ENCODE results near the gene PRKAG3. TPM values are rescaled to one million over a fixed set of nuclear protein-coding genes. Genes with fewer than 3 reads are reported as not detected.

The PRKAG3 gene
- total and polyA plus RNA-seq, 9 of the 15 experiments (the other 6 are each of a cell fraction or from before 2014, with no cell fraction given), result not detected

DNA sequence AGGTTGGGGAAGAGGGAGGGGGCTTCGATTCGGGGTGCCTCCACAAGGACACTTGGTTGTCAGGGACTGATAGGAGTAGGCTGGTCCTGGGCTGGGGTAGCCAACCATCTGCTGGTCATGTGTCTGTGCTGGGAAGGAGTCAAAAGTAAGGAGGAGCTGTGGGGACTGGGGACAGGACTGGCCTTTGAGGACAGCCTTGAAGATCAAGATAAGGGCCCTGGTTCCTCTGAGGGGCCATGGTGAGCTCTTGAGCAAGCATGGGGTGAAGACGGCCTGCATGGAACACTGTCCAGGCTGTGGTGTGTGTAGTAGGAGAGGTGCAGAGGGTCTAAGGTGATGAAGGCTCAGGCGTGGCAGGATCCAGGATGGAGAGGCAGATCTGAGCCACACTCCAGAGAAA is 47.9 kb downstream of the PRKAG3 start:
- FAIRE-seq (no peak), ATAC-seq (no peak), DNase-seq (ENCODE audit: extremely low read depth in 1 of 4, low spot score in 3 of 4) (no peak)
- H3K79me2 ChIP-seq (ENCODE audit: control insufficient read depth, insufficient read depth, low read length), result no peaks in the 10 kb centered on the region
- TF ChIP-seq FOSL1 (tag; conservative IDR thresholded peaks at IDR 0.05) (no peak), SMARCA4 (IDR thresholded peaks at IDR 0.05) (no peak), ZNF699 (CRISPR knock-in tag; IDR thresholded peaks at IDR 0.05; ENCODE audit: insufficient replicate concordance) (no peak), ZNF253 (CRISPR knock-in tag; conservative IDR thresholded peaks at IDR 0.05) (no peak), SMARCB1 (IDR thresholded peaks at IDR 0.05; ENCODE audit: insufficient read length, low read depth) (no peak), CBX8 (IDR thresholded peaks at IDR 0.05; ENCODE audit: borderline replicate concordance, extremely low read depth, low read depth, low read length, poor library complexity, severe bottlenecking) (no peak)
- TF ChIP-seq, protein P1, sequence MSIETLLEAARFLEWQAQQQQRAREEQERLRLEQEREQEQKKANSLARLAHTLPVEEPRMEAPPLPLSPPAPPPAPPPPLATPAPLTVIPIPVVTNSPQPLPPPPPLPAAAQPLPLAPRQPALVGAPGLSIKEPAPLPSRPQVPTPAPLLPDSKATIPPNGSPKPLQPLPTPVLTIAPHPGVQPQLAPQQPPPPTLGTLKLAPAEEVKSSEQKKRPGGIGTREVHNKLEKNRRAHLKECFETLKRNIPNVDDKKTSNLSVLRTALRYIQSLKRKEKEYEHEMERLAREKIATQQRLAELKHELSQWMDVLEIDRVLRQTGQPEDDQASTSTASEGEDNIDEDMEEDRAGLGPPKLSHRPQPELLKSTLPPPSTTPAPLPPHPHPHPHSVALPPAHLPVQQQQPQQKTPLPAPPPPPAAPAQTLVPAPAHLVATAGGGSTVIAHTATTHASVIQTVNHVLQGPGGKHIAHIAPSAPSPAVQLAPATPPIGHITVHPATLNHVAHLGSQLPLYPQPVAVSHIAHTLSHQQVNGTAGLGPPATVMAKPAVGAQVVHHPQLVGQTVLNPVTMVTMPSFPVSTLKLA (conservative IDR thresholded peaks at IDR 0.05), result no peak
- ChIA-PET POLR2A (no interaction called here), CTCF (ENCODE audit: low intra/inter-chr PET ratio) (no interaction called here)
- WGBS (ENCODE audit: insufficient coverage, low coverage, missing lambda C conversion rate), result 0% methylated on average over 4 of the region's 4 CpGs
- H3K4me1 ChIP-seq (replicated peaks in 1 of 2; ENCODE audit: control insufficient read depth in 2 of 2, insufficient read depth in 2 of 2, low read length in 2 of 2), result peaks cover 0 to 8% of the 10 kb centered on the region in 2 experiments; a peak in 2 of 5 replicates
- H3K4me3 ChIP-seq, result no peak overlapping the region
- intact Hi-C loops (cut with micrococcal nuclease), result no loop called here
- H3K9me3 ChIP-seq (replicated peaks; ENCODE audit: control insufficient read depth, insufficient read depth, low read depth, low read length), result no peaks in the 10 kb centered on the region
- no peaks in the 10 kb centered on the region for H4K20me1 ChIP-seq (replicated peaks; ENCODE audit: control insufficient read depth, insufficient read depth, low read length)
- no peak overlapping the region for H3K9ac ChIP-seq (ENCODE audit: insufficient read depth in 1 of 2, low read depth in 2 of 2, low read length in 2 of 2)
- no peak overlapping the region for H2AFZ ChIP-seq (ENCODE audit: low read depth, low read length)
- no peaks in the 10 kb centered on the region for H3K36me3 ChIP-seq (ENCODE audit: control insufficient read depth, insufficient read depth, low read length)
- no peaks in the 10 kb centered on the region for H3K9me1 ChIP-seq (ENCODE audit: control insufficient read depth, insufficient read depth, low read length)
- no peak overlapping the region for H3K4me2 ChIP-seq (ENCODE audit: insufficient read depth, low read length)
- H3K27ac ChIP-seq (ENCODE audit: extremely low read depth, low read depth, low read length), result no peak overlapping the region
- peaks cover 8 to 29% of the 10 kb centered on the region in 2 experiments; a peak in 4 of 5 replicates for H3K27me3 ChIP-seq (ENCODE audit: control insufficient read depth in 2 of 2, insufficient read depth in 2 of 2, low read length in 2 of 2)
- no TSS peak for BruUV-seq (replicated peaks)
- in situ Hi-C loops (cut with MboI), result no loop called here

Measured in K562 (cell line).